Medulla oblongata (tissue), 1 donor: ENCODE results near the gene SLC9A7.
A peak's percentile ranks its signal among the peaks of the same experiment; 100 is the strongest.

Source experiments
- DNase-seq: peaks from one replicate; pipeline ENCODE4 v3.0.0-alpha.2; 2015; ENCODE audit errors: extremely low spot score

SLC9A7 gene

DNA sequence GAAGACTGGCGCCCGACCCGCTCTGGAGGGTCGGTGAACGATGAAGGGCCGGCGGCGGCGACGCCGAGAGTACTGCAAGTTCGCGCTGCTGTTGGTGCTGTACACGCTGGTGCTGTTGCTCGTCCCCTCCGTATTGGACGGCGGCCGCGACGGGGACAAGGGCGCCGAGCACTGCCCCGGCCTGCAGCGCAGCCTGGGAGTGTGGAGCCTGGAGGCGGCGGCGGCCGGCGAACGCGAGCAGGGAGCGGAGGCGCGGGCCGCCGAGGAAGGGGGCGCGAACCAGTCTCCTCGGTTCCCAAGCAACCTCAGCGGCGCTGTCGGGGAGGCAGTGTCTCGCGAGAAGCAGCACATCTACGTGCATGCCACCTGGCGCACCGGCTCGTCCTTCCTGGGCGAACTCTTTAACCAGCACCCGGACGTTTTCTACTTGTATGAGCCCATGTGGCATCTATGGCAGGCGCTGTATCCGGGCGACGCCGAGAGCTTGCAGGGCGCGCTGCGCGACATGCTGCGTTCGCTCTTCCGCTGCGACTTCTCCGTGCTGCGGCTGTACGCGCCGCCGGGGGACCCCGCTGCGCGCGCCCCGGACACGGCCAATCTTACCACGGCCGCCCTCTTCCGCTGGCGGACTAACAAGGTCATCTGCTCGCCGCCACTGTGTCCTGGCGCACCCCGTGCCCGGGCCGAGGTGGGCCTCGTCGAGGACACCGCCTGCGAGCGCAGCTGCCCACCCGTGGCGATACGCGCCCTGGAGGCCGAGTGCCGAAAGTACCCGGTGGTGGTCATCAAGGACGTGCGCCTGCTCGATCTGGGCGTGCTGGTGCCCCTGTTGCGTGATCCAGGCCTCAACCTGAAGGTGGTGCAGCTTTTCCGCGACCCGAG is 184.8 kb downstream of the SLC9A7 start:
- no peak for DNase-seq

- DNase-seq, result peak; percentile 58
Measured at GRCh38 chrX:46573331-46573891, 185.5 kb downstream of the SLC9A7 start, which contains the start of gene CHST7. Gene CHST7 (plus strand): TSS chrX:46573765. CDS start chrX:46573932, 167 bp downstream.

- DNase-seq, result no peak
Measured at GRCh38 chrX:46572340-46572936, 186.5 kb downstream of the SLC9A7 start.

- no peak for DNase-seq
Measured at GRCh38 chrX:46571423-46572339, 187.2 kb downstream of the SLC9A7 start.

DNA sequence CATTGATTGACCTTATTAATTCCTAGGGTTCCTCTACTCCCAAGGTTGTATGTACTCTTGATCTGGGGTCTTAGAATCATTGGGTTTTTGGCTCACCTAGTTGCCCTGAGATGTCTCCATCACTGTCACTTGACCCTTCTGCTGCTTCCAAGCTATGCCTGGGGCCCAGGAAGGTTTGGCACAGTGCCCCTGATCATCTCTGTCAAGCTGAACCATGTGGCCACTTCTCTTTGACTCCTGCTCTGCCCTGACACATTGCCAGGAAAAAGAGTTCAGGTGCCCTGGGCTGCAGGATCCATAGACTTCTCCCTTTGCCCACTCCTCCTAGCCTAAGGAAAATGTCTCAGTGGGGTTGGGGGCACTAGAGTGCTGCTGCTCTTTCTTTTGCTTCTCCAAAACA is 189.3 kb downstream of the SLC9A7 start:
- DNase-seq, result no peak

GRCh38 chrX:46567388-46567787 is 191.5 kb downstream of the SLC9A7 start:
- no peak for DNase-seq

GRCh38 chrX:46561824-46562657 is 196.9 kb downstream of the SLC9A7 start:
- peak; percentile 29 for DNase-seq

- DNase-seq, result no peak
Measured at GRCh38 chrX:46559062-46559461, 199.9 kb downstream of the SLC9A7 start.

GRCh38 chrX:46554942-46555341 is 204.0 kb downstream of the SLC9A7 start:
- peak; percentile 4 for DNase-seq

GRCh38 chrX:46553935-46554334 is 205.0 kb downstream of the SLC9A7 start:
- no peak for DNase-seq

DNA sequence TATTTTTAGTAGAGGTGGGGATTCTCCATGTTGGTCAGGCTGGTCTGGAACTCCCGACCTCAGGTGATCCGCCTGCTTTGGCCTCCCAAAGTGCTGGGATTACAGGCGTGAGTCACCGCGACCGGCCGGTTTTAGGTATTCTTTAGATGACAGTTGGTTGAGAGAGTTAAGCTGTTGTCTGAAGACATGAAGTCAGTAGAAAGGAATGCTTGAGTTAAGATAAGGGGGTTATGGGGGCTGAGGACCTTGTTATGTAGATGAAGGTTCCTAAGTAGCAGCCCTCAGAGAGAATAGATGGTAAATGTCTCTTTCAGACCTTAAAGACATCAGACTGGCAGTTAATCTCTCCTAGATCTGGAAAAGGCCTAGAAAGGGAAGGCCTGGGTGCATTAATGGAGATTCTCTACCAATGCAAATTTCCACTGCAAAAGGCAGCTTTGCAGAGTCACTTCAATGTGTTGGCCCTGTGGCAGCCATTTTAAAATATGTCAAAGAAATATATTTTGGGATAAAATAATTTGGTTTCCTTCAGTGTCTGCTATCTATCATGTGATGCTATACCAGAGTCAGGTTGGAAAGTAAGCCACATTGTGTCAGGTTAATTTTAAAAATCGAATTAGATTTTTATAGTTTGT is 207.3 kb downstream of the SLC9A7 start:
- DNase-seq, result no peak

DNA sequence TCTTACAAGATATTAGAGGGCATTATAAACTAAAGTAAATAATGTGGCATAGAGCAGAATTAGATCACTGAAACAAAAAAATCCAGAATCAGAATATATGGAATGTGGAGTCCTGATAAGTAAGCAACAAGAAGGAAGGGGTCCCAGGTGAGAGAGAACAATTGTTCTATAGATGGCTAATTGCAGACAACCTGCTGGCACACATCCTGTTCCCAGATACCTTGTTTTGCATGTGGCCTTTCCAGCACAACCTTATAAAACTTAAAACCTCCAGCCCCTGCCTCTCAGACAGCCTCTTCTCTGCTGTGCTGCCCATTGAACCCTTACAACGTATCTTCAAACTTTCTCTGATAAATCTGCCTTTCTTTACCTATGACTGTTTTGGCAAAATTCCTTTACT is 209.0 kb downstream of the SLC9A7 start:
- DNase-seq, result no peak
